Mesenchymal stem cell (in vitro differentiated cells and primary cell): ENCODE results near the gene USP47.

ENCODE experiments used
- DNase-seq: peaks from one replicate; pipeline ENCODE4 v3.0.0-alpha.2; 2013
- H2AFZ ChIP-seq: one replicate; pipeline ENCODE4 v1.6.1; 2013; ENCODE audit warnings: low read depth, mild to moderate bottlenecking, control low read depth, inconsistent platforms, low read length, moderate library complexity
- H2AK5ac ChIP-seq: 2 replicates; pipeline ENCODE4 v1.6.1; 2013; ENCODE audit warnings: low read length, moderate library complexity, mild to moderate bottlenecking, inconsistent platforms; ENCODE audit not compliant: severe bottlenecking
- H2BK120ac ChIP-seq: one replicate; pipeline ENCODE4 v1.6.1; 2013; ENCODE audit warnings: low read depth, mild to moderate bottlenecking, inconsistent platforms, low read length, moderate library complexity
- H2BK12ac ChIP-seq, 2 experiments: one replicate each; pipeline ENCODE4 v1.6.1; 2013; ENCODE audit warnings: inconsistent platforms in 2 of 2, low read length in 2 of 2, mild to moderate bottlenecking in 2 of 2, moderate library complexity in 2 of 2, control low read depth in 1 of 2
- H2BK15ac ChIP-seq: one replicate; pipeline ENCODE4 v1.6.1; 2013; ENCODE audit warnings: mild to moderate bottlenecking, low read depth, inconsistent platforms; ENCODE audit not compliant: poor library complexity, severe bottlenecking
- H2BK5ac ChIP-seq: 2 replicates; pipeline ENCODE4 v1.6.1; 2013; ENCODE audit warnings: low read depth, mild to moderate bottlenecking, low read length, control low read depth, inconsistent platforms; ENCODE audit not compliant: poor library complexity, severe bottlenecking
- H3K14ac ChIP-seq, 2 experiments: one replicate each; pipeline ENCODE4 v1.6.1; 2013; ENCODE audit warnings: inconsistent platforms in 2 of 2, low read length in 2 of 2, control low read depth in 1 of 2, mild to moderate bottlenecking in 1 of 2, moderate library complexity in 1 of 2
- H3K18ac ChIP-seq, 2 experiments: one replicate each; pipeline ENCODE4 v1.6.1; 2013; ENCODE audit warnings: inconsistent platforms in 2 of 2, low read length in 2 of 2, control low read depth in 1 of 2, low read depth in 1 of 2, mild to moderate bottlenecking in 1 of 2
- H3K23ac ChIP-seq, 2 experiments: one replicate each; pipeline ENCODE4 v1.6.1; 2013; ENCODE audit warnings: inconsistent platforms in 2 of 2, low read length in 2 of 2, mild to moderate bottlenecking in 2 of 2, moderate library complexity in 2 of 2, control low read depth in 1 of 2
- H3K27ac ChIP-seq: 2 replicates; pipeline ENCODE4 v1.5.1; 2013; ENCODE audit warnings: mild to moderate bottlenecking, moderate library complexity, low read length, control low read depth, inconsistent platforms; ENCODE audit not compliant: poor library complexity, severe bottlenecking
- H3K27me3 ChIP-seq, 2 experiments: 2 replicates each; pipeline versions ENCODE4 v1.6.1 to v1.7.0; 2013; ENCODE audit warnings: low read length in 2 of 2, mild to moderate bottlenecking in 2 of 2, moderate library complexity in 2 of 2, control low read depth in 1 of 2, inconsistent platforms in 1 of 2; ENCODE audit not compliant: control insufficient read depth in 1 of 2, insufficient read depth in 1 of 2
- H3K36me3 ChIP-seq, 2 experiments: 2 replicates each; pipeline versions ENCODE4 v1.6.1 to v1.7.0; 2013; ENCODE audit warnings: low read length in 2 of 2, control low read depth in 1 of 2, inconsistent platforms in 1 of 2, low read depth in 1 of 2, mild to moderate bottlenecking in 1 of 2; ENCODE audit not compliant: insufficient read depth in 2 of 2, control insufficient read depth in 1 of 2
- H3K4ac ChIP-seq, 2 experiments: one replicate each; pipeline ENCODE4 v1.6.1; 2013; ENCODE audit warnings: inconsistent platforms in 2 of 2, low read length in 2 of 2, mild to moderate bottlenecking in 2 of 2, moderate library complexity in 2 of 2, control low read depth in 1 of 2, low read depth in 1 of 2
- H3K4me1 ChIP-seq: 2 replicates; pipeline ENCODE4 v1.6.1; 2013; ENCODE audit warnings: low read depth, low read length, control low read depth; ENCODE audit not compliant: control insufficient read depth, insufficient read depth
- H3K4me2 ChIP-seq: 2 replicates; pipeline ENCODE4 v1.6.1; 2013; ENCODE audit warnings: low read length, mild to moderate bottlenecking, inconsistent platforms; ENCODE audit not compliant: poor library complexity, severe bottlenecking
- H3K4me3 ChIP-seq, 2 experiments: 2 replicates each; pipeline versions ENCODE4 v1.5.1 to v1.7.0; 2013; ENCODE audit warnings: low read length in 2 of 2, mild to moderate bottlenecking in 2 of 2, control low read depth in 1 of 2, low read depth in 1 of 2; ENCODE audit not compliant: insufficient read depth in 1 of 2
- H3K79me1 ChIP-seq: replicated peaks from 2 replicates; pipeline ENCODE4 v1.6.1; 2013; ENCODE audit warnings: mild to moderate bottlenecking, control low read depth, low read length, inconsistent platforms; ENCODE audit not compliant: poor library complexity, severe bottlenecking
- H3K9ac ChIP-seq: 2 replicates; pipeline ENCODE4 v1.7.0; 2013; ENCODE audit warnings: mild to moderate bottlenecking, low read length, moderate library complexity
- H3K9me3 ChIP-seq: 2 replicates; pipeline ENCODE4 v1.7.0; 2013; ENCODE audit warnings: mild to moderate bottlenecking, low read length; ENCODE audit not compliant: control insufficient read depth
- H4K8ac ChIP-seq: one replicate; pipeline ENCODE4 v1.6.1; 2013; ENCODE audit warnings: inconsistent platforms, mild to moderate bottlenecking, low read length, moderate library complexity
- H4K91ac ChIP-seq: one replicate; pipeline ENCODE4 v1.6.1; 2013; ENCODE audit warnings: mild to moderate bottlenecking, low read length, inconsistent platforms
- WGBS: methylation state at CpG from one replicate; pipeline ENCODE4 v1.1.7; 2013; ENCODE audit warnings: mixed read lengths; 5-methylcytosine and 5-hydroxymethylcytosine counted together

USP47 gene

GRCh38 chr11:11894486-11894885, 52.7 kb downstream of the USP47 start:
- no peak overlapping the region for H3K18ac ChIP-seq
- H3K79me1 ChIP-seq, result peaks cover 12% of the 10 kb centered on the region
- peak overlapping the region; percentile 69 for H3K27ac ChIP-seq
- no peaks in the 10 kb centered on the region for H3K9me3 ChIP-seq
- no peak overlapping the region for H3K4me2 ChIP-seq
- H3K9ac ChIP-seq, result no peak overlapping the region
- no peak for DNase-seq
- H3K36me3 ChIP-seq, result peaks cover 10 to 89% of the 10 kb centered on the region in 2 experiments
- no peak overlapping the region for H4K91ac ChIP-seq
- no peaks in the 10 kb centered on the region for H3K27me3 ChIP-seq
- WGBS, result no CpG with 5 or more reads among the region's 1 CpG
- H3K4me1 ChIP-seq, result peaks cover 3% of the 10 kb centered on the region
- H3K4me3 ChIP-seq, result no peak overlapping the region
- no peak overlapping the region for H2BK15ac ChIP-seq
- H2BK120ac ChIP-seq, result no peak overlapping the region
- H3K23ac ChIP-seq, result no peak overlapping the region
- H2BK5ac ChIP-seq, result no peak overlapping the region
- H2BK12ac ChIP-seq, result no peak overlapping the region
- no peak overlapping the region for H3K14ac ChIP-seq
- no peak overlapping the region for H2AK5ac ChIP-seq
- no peak overlapping the region for H4K8ac ChIP-seq
- no peak overlapping the region for H2AFZ ChIP-seq
- no peak overlapping the region for H3K4ac ChIP-seq

- H3K9ac ChIP-seq, result no peak overlapping the region
- H3K18ac ChIP-seq, result no peak overlapping the region
- no peak overlapping the region for H4K91ac ChIP-seq
- no CpG with 5 or more reads among the region's 1 CpG for WGBS
- no peak overlapping the region for H3K4ac ChIP-seq
- H3K4me1 ChIP-seq, result peaks cover 3% of the 10 kb centered on the region
- H2BK15ac ChIP-seq, result no peak overlapping the region
- H3K4me3 ChIP-seq, result no peak overlapping the region
- DNase-seq, result no peak
- H3K79me1 ChIP-seq, result peaks cover 12% of the 10 kb centered on the region
- H2AK5ac ChIP-seq, result peak overlapping the region; percentile 94
- H2BK12ac ChIP-seq, result no peak overlapping the region
- no peak overlapping the region for H2BK5ac ChIP-seq
- H3K4me2 ChIP-seq, result no peak overlapping the region
- H4K8ac ChIP-seq, result no peak overlapping the region
- no peak overlapping the region for H2BK120ac ChIP-seq
- peaks cover 10 to 88% of the 10 kb centered on the region in 2 experiments for H3K36me3 ChIP-seq
- no peak overlapping the region for H3K27ac ChIP-seq
- H3K14ac ChIP-seq, result no peak overlapping the region
- H3K23ac ChIP-seq, result no peak overlapping the region
- H2AFZ ChIP-seq, result no peak overlapping the region
- H3K27me3 ChIP-seq, result no peaks in the 10 kb centered on the region
- H3K9me3 ChIP-seq, result no peaks in the 10 kb centered on the region
These were observed 53.9 kb downstream of the USP47 start for GRCh38 chr11:11895672-11896071.

- H3K36me3 ChIP-seq, result peaks cover 3 to 81% of the 10 kb centered on the region in 2 experiments
- no peak overlapping the region for H3K9ac ChIP-seq
- no peak overlapping the region for H2BK120ac ChIP-seq
- H3K79me1 ChIP-seq, result peaks cover 5% of the 10 kb centered on the region
- no peak overlapping the region for H3K4ac ChIP-seq
- 96% methylated on average over 1 of the region's 2 CpGs for WGBS
- no peak overlapping the region for H3K4me2 ChIP-seq
- no peaks in the 10 kb centered on the region for H3K27me3 ChIP-seq
- no peak overlapping the region for H2BK5ac ChIP-seq
- no peak overlapping the region for H2AK5ac ChIP-seq
- H2BK15ac ChIP-seq, result no peak overlapping the region
- H3K4me1 ChIP-seq, result peaks cover 3% of the 10 kb centered on the region
- no peak overlapping the region for H3K23ac ChIP-seq
- no peaks in the 10 kb centered on the region for H3K9me3 ChIP-seq
- H3K18ac ChIP-seq, result no peak overlapping the region
- H3K27ac ChIP-seq, result no peak overlapping the region
- no peak overlapping the region for H3K4me3 ChIP-seq
- DNase-seq, result no peak
- H3K14ac ChIP-seq, result no peak overlapping the region
- no peak overlapping the region for H4K91ac ChIP-seq
- H2AFZ ChIP-seq, result no peak overlapping the region
- no peak overlapping the region for H4K8ac ChIP-seq
- H2BK12ac ChIP-seq, result no peak overlapping the region
These were observed 56.9 kb downstream of the USP47 start for GRCh38 chr11:11898648-11899047.

GRCh38 chr11:11899401-11899800, 57.6 kb downstream of the USP47 start:
- peak overlapping the region; percentile 10 for H3K4me2 ChIP-seq
- H3K23ac ChIP-seq, result no peak overlapping the region
- no peak overlapping the region for H3K9ac ChIP-seq
- H2BK12ac ChIP-seq, result no peak overlapping the region
- H3K18ac ChIP-seq, result no peak overlapping the region
- no peak overlapping the region for H3K4ac ChIP-seq
- 87% methylated on average over 1 of the region's 1 CpG for WGBS
- no peak overlapping the region for H2BK120ac ChIP-seq
- no peaks in the 10 kb centered on the region for H3K9me3 ChIP-seq
- H2AFZ ChIP-seq, result no peak overlapping the region
- H3K27me3 ChIP-seq, result no peaks in the 10 kb centered on the region
- no peak overlapping the region for H4K91ac ChIP-seq
- peaks cover 6% of the 10 kb centered on the region for H3K79me1 ChIP-seq
- no peaks in the 10 kb centered on the region for H3K4me1 ChIP-seq
- no peak overlapping the region for H3K4me3 ChIP-seq
- no peak overlapping the region for H3K14ac ChIP-seq
- no peak overlapping the region for H3K27ac ChIP-seq
- no peak for DNase-seq
- no peak overlapping the region for H2BK15ac ChIP-seq
- H4K8ac ChIP-seq, result no peak overlapping the region
- peaks cover 3 to 82% of the 10 kb centered on the region in 2 experiments for H3K36me3 ChIP-seq
- H2BK5ac ChIP-seq, result no peak overlapping the region
- H2AK5ac ChIP-seq, result no peak overlapping the region
